ENCODE data around the gene ADAMTSL5. TPM values are rescaled to one million over a fixed set of nuclear protein-coding genes. Genes with fewer than 3 reads are reported as not detected.

The ADAMTSL5 gene
- total and polyA plus RNA-seq, 4 donors, result 0.09 to 1.8 (median 1.1) TPM

GRCh38 chr19:1461862-1462261 is 51.0 kb downstream of the ADAMTSL5 start:
- Histone ChIP-seq H3K4me3 (ENCODE audit: low read depth in 1 of 3, low read length in 3 of 3) (no peak overlapping the region), H3K9ac (ENCODE audit: low read depth in 1 of 2, low read length in 2 of 2) (no peak overlapping the region), H3K27ac (ENCODE audit: low read depth in 1 of 2, low read length in 2 of 2) (no peak overlapping the region), H3K36me3 (ENCODE audit: control insufficient read depth in 4 of 4, insufficient read depth in 3 of 4, low read depth in 1 of 4, low read length in 3 of 4) (no peaks in the 10 kb centered on the region), H3K27me3 (ENCODE audit: control insufficient read depth in 4 of 4, insufficient read depth in 4 of 4, low read length in 3 of 4) (peaks cover 0 to 5% (median 2%) of the 10 kb centered on the region in 4 donors), H3K9me3 (ENCODE audit: control insufficient read depth in 4 of 4, low read length in 3 of 4) (no peaks in the 10 kb centered on the region), H3K4me1 (ENCODE audit: control insufficient read depth in 4 of 4, insufficient read depth in 4 of 4, low read length in 3 of 4) (peaks cover 0 to 14% (median 5%) of the 10 kb centered on the region in 4 donors)
- no peak for DNase-seq (ENCODE audit: low spot score)
- WGBS, result 95% methylated on average over 24 of the region's 24 CpGs
- TF ChIP-seq JUND (IDR thresholded peaks at IDR 0.05) (no peak), RAD21 (IDR thresholded peaks at IDR 0.05) (no peak), SP1 (IDR thresholded peaks at IDR 0.05) (no peak), YY1 (IDR thresholded peaks at IDR 0.05) (no peak), RXRA (IDR thresholded peaks at IDR 0.05) (no peak), FOXA1 (IDR thresholded peaks at IDR 0.05) (no peak), HNF4A (conservative IDR thresholded peaks at IDR 0.05) (no peak), NR2F2 (IDR thresholded peaks at IDR 0.05) (no peak), HNF4G (IDR thresholded peaks at IDR 0.05) (no peak), TAF1 (conservative IDR thresholded peaks at IDR 0.05) (no peak)
- TF ChIP-seq, protein P1, sequence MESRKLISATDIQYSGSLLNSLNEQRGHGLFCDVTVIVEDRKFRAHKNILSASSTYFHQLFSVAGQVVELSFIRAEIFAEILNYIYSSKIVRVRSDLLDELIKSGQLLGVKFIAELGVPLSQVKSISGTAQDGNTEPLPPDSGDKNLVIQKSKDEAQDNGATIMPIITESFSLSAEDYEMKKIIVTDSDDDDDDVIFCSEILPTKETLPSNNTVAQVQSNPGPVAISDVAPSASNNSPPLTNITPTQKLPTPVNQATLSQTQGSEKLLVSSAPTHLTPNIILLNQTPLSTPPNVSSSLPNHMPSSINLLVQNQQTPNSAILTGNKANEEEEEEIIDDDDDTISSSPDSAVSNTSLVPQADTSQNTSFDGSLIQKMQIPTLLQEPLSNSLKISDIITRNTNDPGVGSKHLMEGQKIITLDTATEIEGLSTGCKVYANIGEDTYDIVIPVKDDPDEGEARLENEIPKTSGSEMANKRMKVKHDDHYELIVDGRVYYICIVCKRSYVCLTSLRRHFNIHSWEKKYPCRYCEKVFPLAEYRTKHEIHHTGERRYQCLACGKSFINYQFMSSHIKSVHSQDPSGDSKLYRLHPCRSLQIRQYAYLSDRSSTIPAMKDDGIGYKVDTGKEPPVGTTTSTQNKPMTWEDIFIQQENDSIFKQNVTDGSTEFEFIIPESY (IDR thresholded peaks at IDR 0.05), result no peak

GRCh38 chr19:1460033-1460995 is 52.5 kb downstream of the ADAMTSL5 start:
- peaks cover 0 to 6% (median 0%) of the 10 kb centered on the region in 4 donors for H3K4me1 ChIP-seq (ENCODE audit: control insufficient read depth in 4 of 4, insufficient read depth in 4 of 4, low read length in 3 of 4)
- no peak overlapping the region for H3K27ac ChIP-seq (ENCODE audit: low read depth in 1 of 2, low read length in 2 of 2)
- no peak for DNase-seq (ENCODE audit: low spot score)
- TF ChIP-seq, protein P2, sequence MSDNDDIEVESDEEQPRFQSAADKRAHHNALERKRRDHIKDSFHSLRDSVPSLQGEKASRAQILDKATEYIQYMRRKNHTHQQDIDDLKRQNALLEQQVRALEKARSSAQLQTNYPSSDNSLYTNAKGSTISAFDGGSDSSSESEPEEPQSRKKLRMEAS (IDR thresholded peaks at IDR 0.05), result no peak
- TF ChIP-seq TAF1 (conservative IDR thresholded peaks at IDR 0.05) (no peak), FOXA2 (IDR thresholded peaks at IDR 0.05) (no peak), EGR1 (IDR thresholded peaks at IDR 0.05; ENCODE audit: low read depth in 2 of 2) (no peak)
- TF ChIP-seq, protein P3, sequence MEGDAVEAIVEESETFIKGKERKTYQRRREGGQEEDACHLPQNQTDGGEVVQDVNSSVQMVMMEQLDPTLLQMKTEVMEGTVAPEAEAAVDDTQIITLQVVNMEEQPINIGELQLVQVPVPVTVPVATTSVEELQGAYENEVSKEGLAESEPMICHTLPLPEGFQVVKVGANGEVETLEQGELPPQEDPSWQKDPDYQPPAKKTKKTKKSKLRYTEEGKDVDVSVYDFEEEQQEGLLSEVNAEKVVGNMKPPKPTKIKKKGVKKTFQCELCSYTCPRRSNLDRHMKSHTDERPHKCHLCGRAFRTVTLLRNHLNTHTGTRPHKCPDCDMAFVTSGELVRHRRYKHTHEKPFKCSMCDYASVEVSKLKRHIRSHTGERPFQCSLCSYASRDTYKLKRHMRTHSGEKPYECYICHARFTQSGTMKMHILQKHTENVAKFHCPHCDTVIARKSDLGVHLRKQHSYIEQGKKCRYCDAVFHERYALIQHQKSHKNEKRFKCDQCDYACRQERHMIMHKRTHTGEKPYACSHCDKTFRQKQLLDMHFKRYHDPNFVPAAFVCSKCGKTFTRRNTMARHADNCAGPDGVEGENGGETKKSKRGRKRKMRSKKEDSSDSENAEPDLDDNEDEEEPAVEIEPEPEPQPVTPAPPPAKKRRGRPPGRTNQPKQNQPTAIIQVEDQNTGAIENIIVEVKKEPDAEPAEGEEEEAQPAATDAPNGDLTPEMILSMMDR (IDR thresholded peaks at IDR 0.05; ENCODE audit: low read depth, low read length, missing input control), result no peak
- H3K36me3 ChIP-seq (ENCODE audit: control insufficient read depth in 4 of 4, insufficient read depth in 3 of 4, low read depth in 1 of 4, low read length in 3 of 4), result peaks cover 0 to 1% (median 0%) of the 10 kb centered on the region in 4 donors
- no peaks in the 10 kb centered on the region for H3K9me3 ChIP-seq (ENCODE audit: control insufficient read depth in 4 of 4, low read length in 3 of 4)
- peaks cover 0 to 11% (median 3%) of the 10 kb centered on the region in 4 donors for H3K27me3 ChIP-seq (ENCODE audit: control insufficient read depth in 4 of 4, insufficient read depth in 4 of 4, low read length in 3 of 4)
- WGBS, result 92% methylated on average over 36 of the region's 36 CpGs
- H3K4me3 ChIP-seq (ENCODE audit: low read depth in 1 of 3, low read length in 3 of 3), result no peak overlapping the region
- H3K9ac ChIP-seq (ENCODE audit: low read depth in 1 of 2, low read length in 2 of 2), result no peak overlapping the region

Data from liver (tissue), 9 donors.